Tibial nerve (tissue), 4 donors: ENCODE data around the gene USE1.

Source experiments
- EP300 ChIP-seq, 2 donors: sonication (generic); formaldehyde crosslinking; IDR thresholded peaks; one replicate each; pipeline ENCODE4 v1.6.1; 2017; ENCODE audit warnings: antibody characterized with exemption in 2 of 2, mild to moderate bottlenecking in 1 of 2
- POLR2A ChIP-seq, 2 donors: fragments of 450-650 bp; IDR thresholded peaks; one replicate each; pipeline ENCODE4 v1.6.1; 2017; ENCODE audit warnings: antibody characterized with exemption in 2 of 2, mild to moderate bottlenecking in 2 of 2, moderate library complexity in 2 of 2
- TF ChIP-seq, protein P1 (sequence below), 5 experiments: fragments of 200-600 bp in 3 of 5; fragments of 450-650 bp in 2 of 5; sonication (generic) in 3 of 5; IDR thresholded peaks; one replicate each; pipeline ENCODE4 v1.5.1; 2016 to 2019; ENCODE audit warnings: antibody characterized with exemption in 5 of 5, mild to moderate bottlenecking in 3 of 5, moderate library complexity in 2 of 5

DNA sequence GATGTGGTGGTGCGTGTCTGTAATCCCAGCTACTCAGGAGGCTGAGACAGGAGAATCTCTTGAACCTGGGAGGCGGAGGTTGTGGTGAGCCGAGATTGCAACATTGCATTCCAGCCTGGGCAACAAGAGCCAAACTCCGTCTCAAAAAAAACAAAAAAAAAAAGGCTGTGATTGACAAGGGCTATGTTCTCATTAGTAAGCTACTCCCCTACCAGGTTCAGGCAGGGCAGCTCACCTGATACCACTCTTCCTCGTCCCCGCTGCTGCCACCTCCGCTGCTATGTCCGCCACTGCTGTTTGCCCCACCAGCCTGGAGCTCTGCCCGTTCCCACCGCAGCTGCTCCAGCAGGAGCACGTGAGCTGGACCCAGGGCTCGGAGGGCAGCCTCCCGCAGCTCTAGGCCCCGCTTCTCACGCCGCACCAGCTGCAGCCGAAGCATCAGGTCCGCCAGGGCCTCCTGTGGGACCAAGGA lies 40.0 kb downstream of the USE1 start:
- TF ChIP-seq POLR2A (IDR thresholded peaks at IDR 0.05) (no peak), EP300 (IDR thresholded peaks at IDR 0.05) (no peak)
- TF ChIP-seq, protein P1, sequence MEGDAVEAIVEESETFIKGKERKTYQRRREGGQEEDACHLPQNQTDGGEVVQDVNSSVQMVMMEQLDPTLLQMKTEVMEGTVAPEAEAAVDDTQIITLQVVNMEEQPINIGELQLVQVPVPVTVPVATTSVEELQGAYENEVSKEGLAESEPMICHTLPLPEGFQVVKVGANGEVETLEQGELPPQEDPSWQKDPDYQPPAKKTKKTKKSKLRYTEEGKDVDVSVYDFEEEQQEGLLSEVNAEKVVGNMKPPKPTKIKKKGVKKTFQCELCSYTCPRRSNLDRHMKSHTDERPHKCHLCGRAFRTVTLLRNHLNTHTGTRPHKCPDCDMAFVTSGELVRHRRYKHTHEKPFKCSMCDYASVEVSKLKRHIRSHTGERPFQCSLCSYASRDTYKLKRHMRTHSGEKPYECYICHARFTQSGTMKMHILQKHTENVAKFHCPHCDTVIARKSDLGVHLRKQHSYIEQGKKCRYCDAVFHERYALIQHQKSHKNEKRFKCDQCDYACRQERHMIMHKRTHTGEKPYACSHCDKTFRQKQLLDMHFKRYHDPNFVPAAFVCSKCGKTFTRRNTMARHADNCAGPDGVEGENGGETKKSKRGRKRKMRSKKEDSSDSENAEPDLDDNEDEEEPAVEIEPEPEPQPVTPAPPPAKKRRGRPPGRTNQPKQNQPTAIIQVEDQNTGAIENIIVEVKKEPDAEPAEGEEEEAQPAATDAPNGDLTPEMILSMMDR (IDR thresholded peaks at IDR 0.05), result no peak
